Calu3 (cell line): ENCODE measurements around the gene STAB1. TPM values are rescaled to one million over a fixed set of nuclear protein-coding genes. Genes with fewer than 3 reads are reported as not detected.

Source experiments
- BruUV-seq: library from RNA; stranded (reverse); fragments of 400-500 nt; replicated peaks from 2 replicates; lab custom pipeline; 2021; lab: Mats Ljungman, UMichigan
- CTCF ChIA-PET: fragments of 300-600 bp; sonication (Branson Sonifier 250); formaldehyde crosslinking; loops from one replicate; lab custom pipeline; 2022; ENCODE audit warnings: antibody characterized with exemption; lab: Charles Lee
- DNase-seq: peaks from one replicate; pipeline ENCODE4 v3.0.0; 2022
- H3K27ac Mint-ChIP-seq: one replicate; pipeline ENCODE4 v1.8.0; 2022; ENCODE audit warnings: mixed read lengths; ENCODE audit not compliant: unreplicated experiment
- H3K27me3 Mint-ChIP-seq: one replicate; pipeline ENCODE4 v1.8.0; 2022; ENCODE audit warnings: mixed read lengths; ENCODE audit not compliant: unreplicated experiment
- H3K36me3 Mint-ChIP-seq: one replicate; pipeline ENCODE4 v1.8.0; 2022; ENCODE audit warnings: mild to moderate bottlenecking, moderate library complexity, mixed read lengths; ENCODE audit not compliant: insufficient read depth, unreplicated experiment
- H3K4me1 Mint-ChIP-seq: one replicate; pipeline ENCODE4 v1.8.0; 2022; ENCODE audit warnings: mild to moderate bottlenecking, low read depth, mixed read lengths; ENCODE audit not compliant: unreplicated experiment
- H3K4me3 Mint-ChIP-seq: one replicate; pipeline ENCODE4 v1.8.0; 2022; ENCODE audit warnings: mild to moderate bottlenecking, low read depth, moderate library complexity, mixed read lengths; ENCODE audit not compliant: unreplicated experiment
- H3K9me3 Mint-ChIP-seq: one replicate; pipeline ENCODE4 v1.8.0; 2022; ENCODE audit warnings: low read depth, mixed read lengths; ENCODE audit not compliant: unreplicated experiment
- intact Hi-C: fragments of 100-400 bp; cut with micrococcal nuclease; formaldehyde crosslinking; loops from one replicate; pipeline ENCODE4 v1.10.0; 2022; ENCODE audit not compliant: unreplicated experiment
- total RNA-seq: library from RNA; stranded (reverse); gene quantifications from 2 replicates; pipeline ENCODE4 v1.2.3, GENCODE V29; 2022
- TF ChIP-seq, protein P1 (sequence below): fragments of 200-600 bp; IDR thresholded peaks from one replicate; pipeline ENCODE4 v1.8.0; 2022; ENCODE audit warnings: antibody characterized with exemption; ENCODE audit not compliant: unreplicated experiment

Gene STAB1
- total RNA-seq, 1 experiment from 2014 or later, result 0.26 TPM

DNA sequence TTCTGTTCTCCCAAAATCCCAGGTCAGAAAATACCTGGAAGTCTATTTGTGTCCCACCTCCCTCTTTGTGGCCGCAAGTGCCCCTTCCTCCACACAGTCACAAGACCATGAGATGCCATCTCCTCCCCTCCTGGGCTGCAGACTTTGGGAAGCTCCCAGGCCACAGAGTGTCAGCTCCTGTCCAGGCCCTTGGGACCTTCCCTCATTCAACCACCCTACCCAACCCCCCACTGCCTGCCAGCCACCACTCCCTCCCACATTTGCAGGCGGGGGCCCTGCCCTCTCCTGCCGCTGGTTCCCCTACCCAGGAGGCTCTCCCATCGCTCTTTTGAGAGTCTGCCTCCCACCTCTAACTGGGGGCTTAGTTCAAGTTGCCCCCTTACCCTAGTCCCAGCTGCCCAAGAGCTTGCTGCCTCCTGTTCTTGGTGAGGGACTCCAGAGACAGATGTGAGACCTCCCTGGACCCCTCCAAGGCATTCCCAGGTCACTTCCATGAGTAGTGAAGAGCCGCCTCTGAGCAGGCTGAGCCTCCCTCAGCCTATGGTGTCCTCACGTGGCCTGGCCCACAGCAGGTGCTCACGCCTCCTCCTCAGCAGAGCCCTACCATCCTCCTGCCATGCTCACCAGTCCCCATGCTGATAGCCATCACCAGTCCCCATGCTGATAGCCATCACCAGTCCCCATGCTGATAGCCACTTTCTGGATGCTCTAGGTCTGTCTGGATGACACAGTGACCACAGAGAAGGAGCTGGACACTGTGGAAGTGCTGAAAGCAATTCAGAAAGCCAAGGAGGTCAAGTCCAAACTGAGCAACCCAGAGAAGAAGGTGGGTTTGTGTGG is 15.9 kb upstream of the STAB1 start:
- H3K9me3 Mint-ChIP-seq, result no peaks in the 10 kb centered on the region
- H3K4me1 Mint-ChIP-seq, result no peaks in the 10 kb centered on the region
- CTCF ChIA-PET, result no interaction called here
- no peak for DNase-seq
- no peak overlapping the region for H3K4me3 Mint-ChIP-seq
- no peak overlapping the region for H3K27ac Mint-ChIP-seq
- H3K36me3 Mint-ChIP-seq, result peaks cover 9% of the 10 kb centered on the region
- TF ChIP-seq, protein P1, sequence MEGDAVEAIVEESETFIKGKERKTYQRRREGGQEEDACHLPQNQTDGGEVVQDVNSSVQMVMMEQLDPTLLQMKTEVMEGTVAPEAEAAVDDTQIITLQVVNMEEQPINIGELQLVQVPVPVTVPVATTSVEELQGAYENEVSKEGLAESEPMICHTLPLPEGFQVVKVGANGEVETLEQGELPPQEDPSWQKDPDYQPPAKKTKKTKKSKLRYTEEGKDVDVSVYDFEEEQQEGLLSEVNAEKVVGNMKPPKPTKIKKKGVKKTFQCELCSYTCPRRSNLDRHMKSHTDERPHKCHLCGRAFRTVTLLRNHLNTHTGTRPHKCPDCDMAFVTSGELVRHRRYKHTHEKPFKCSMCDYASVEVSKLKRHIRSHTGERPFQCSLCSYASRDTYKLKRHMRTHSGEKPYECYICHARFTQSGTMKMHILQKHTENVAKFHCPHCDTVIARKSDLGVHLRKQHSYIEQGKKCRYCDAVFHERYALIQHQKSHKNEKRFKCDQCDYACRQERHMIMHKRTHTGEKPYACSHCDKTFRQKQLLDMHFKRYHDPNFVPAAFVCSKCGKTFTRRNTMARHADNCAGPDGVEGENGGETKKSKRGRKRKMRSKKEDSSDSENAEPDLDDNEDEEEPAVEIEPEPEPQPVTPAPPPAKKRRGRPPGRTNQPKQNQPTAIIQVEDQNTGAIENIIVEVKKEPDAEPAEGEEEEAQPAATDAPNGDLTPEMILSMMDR, result no peak
- intact Hi-C loops, result no loop called here
- BruUV-seq, result no TSS peak
- no peaks in the 10 kb centered on the region for H3K27me3 Mint-ChIP-seq

DNA sequence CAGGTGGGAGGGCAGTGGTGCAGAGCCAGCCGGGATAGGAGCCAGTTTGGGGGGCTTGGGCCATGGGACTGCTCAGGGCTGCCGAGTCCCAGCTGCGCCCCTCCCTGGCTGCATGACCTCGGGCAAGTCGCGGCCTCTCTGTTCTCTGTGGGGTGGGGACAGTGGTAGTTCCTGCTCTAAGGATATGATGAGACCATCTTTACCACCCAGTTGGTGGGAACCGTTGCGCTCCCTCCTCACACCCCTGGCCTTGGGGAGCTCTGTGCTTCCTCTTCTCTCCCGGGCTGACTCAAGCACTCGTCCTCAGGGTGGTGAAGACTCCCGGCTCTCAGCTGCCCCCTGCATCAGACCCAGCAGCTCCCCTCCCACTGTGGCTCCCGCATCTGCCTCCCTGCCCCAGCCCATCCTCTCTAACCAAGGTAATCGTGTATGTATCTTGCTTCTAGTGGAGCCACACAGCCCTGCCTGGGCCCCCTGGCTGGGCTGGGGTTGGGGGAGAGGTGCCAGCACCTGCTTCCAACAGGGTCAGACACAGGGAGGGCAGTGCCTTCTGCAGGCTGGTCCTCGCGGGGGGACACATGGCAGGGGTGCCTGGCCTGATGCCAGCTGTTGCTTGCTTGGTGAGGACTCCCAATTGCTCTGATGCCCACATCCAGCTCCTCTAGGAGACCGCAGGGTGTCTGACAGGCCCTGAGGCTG is 15.1 kb upstream of the STAB1 start:
- CTCF ChIA-PET, result no interaction called here
- Mint-ChIP-seq H3K27ac (no peak overlapping the region), H3K4me1 (no peaks in the 10 kb centered on the region), H3K9me3 (no peaks in the 10 kb centered on the region), H3K4me3 (no peak overlapping the region), H3K27me3 (no peaks in the 10 kb centered on the region), H3K36me3 (peaks cover 6% of the 10 kb centered on the region)
- no TSS peak for BruUV-seq
- intact Hi-C loops, result no loop called here
- no peak for DNase-seq
- TF ChIP-seq, protein P1, result no peak

DNA sequence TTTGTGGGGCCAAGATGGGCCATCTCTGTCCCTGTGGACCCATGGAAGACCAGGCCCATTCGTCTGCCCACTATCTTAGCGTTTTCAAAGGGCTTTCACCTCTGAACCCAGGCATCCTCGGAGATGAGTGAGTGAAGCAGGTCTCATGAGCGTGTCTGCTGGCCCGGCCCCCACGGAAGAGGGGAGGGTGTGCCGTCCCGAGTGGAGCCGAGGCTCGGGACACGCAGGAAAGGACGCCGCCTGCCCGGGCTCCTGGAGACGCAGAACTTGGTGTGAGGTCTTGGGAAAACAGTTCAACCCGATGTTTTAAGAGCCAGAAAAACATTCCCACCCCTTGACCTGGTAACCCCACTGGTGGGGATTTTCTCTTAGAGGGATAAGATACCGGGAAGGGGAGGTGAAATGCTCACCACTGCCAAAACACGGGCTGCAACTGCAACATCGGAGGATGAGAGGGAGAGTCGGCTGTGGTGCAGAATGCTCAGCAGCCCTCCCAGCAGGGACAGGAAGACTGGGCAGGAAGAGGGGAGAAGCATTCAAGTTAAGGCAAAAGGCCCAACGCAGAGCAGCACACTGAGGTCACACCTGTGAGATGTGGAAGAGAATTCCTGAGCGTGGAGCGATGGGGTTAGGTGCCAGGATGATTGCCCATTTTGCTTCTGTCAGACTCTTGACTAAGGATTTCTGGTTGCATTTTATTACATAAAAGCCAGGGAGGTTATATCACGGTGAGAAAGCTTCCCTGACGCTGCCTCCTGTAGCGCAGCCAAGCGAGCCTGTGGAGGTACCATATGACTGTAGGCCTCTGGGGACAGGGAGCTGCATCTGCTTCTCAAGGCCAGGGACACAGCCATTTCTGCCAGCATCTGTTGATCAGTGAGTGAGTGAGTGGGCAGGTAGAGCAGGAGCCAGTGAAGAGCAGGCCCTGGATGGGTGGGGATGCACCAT is 14.1 kb upstream of the STAB1 start:
- CTCF ChIA-PET, result interaction anchor here (0.6 kb wide), 1 partner anchor 523 kb away, joined by 5 read pairs; no protein-coding TSS in a partner anchor
- Mint-ChIP-seq H3K4me3 (no peak overlapping the region), H3K27ac (no peak overlapping the region), H3K27me3 (no peaks in the 10 kb centered on the region), H3K9me3 (no peaks in the 10 kb centered on the region), H3K36me3 (peaks cover 11% of the 10 kb centered on the region), H3K4me1 (no peaks in the 10 kb centered on the region)
- no peak for DNase-seq
- intact Hi-C loops, result no loop called here
- TF ChIP-seq, protein P1, result no peak
- BruUV-seq, result no TSS peak
